ENCODE measurements around the gene HEXIM2. TPM values are rescaled to one million over a fixed set of nuclear protein-coding genes. Genes with fewer than 3 reads are reported as not detected.

Gene HEXIM2
- total RNA-seq, 4 donors from 2014 or later = 1.2 to 10.8 (median 5.9) TPM

GRCh38 chr17:45190503-45191255 is 29.0 kb downstream of the HEXIM2 start:
- no peak for DNase-seq
- no peaks in the 10 kb centered on the region for H3K9me3 ChIP-seq
- no peak overlapping the region for H3K4me3 ChIP-seq
- H3K27me3 ChIP-seq = no peaks in the 10 kb centered on the region
- in situ Hi-C loops (cut with MboI; ENCODE audit: low pct_ligation_motif_present in 1 of 4, low pct_unique_long_range_greater_than_20kb in 1 of 4, low sequenced_read_pairs in 3 of 4) = loop anchor here in 1 of 4 donors (10.0 kb wide), 1 partner anchor 56 kb away; the partner anchor contains the start of genes ACBD4 and PLCD3
- TF ChIP-seq EP300 (IDR thresholded peaks at IDR 0.05; ENCODE audit: low read depth) = no peak
- no peak for TF ChIP-seq POLR2AphosphoS5 (IDR thresholded peaks at IDR 0.05)
- TF ChIP-seq, protein P1, sequence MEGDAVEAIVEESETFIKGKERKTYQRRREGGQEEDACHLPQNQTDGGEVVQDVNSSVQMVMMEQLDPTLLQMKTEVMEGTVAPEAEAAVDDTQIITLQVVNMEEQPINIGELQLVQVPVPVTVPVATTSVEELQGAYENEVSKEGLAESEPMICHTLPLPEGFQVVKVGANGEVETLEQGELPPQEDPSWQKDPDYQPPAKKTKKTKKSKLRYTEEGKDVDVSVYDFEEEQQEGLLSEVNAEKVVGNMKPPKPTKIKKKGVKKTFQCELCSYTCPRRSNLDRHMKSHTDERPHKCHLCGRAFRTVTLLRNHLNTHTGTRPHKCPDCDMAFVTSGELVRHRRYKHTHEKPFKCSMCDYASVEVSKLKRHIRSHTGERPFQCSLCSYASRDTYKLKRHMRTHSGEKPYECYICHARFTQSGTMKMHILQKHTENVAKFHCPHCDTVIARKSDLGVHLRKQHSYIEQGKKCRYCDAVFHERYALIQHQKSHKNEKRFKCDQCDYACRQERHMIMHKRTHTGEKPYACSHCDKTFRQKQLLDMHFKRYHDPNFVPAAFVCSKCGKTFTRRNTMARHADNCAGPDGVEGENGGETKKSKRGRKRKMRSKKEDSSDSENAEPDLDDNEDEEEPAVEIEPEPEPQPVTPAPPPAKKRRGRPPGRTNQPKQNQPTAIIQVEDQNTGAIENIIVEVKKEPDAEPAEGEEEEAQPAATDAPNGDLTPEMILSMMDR (IDR thresholded peaks at IDR 0.05) = no peak
- no peak for TF ChIP-seq POLR2A (IDR thresholded peaks at IDR 0.05)
- intact Hi-C loops (cut with DNase I; ENCODE audit: low total_unique reads) = no loop called here
- WGBS, 2 donors (ENCODE audit: low coverage in 1 of 2) = 61% methylated on average over 11 of the region's 11 CpGs; no CpG with 5 or more reads in 1 of the 2 donors
- H3K4me1 ChIP-seq = no peaks in the 10 kb centered on the region
- H3K36me3 ChIP-seq = no peaks in the 10 kb centered on the region
- no peak overlapping the region for H3K27ac ChIP-seq

DNA sequence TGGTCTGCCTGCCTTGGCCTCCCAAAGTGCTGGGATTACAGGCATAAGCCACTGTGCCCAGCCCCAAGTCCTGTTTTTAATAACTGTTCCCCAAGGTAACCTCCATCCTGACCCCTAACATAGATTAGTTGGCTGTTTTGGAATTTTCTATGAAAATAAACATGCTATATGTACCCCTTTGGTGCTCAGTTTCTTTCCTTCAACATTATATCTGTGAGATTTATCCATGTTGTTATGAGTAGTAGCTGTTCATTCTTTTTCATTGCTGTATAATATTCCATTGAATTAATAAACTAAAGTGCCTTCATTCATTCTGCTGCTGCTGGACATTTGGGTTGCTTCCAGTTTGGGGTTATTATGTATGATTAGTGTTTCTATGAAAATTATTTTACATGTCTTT is 33.7 kb downstream of the HEXIM2 start:
- Histone ChIP-seq H3K4me1 (peaks cover 3 to 13% (median 8%) of the 10 kb centered on the region in 4 donors), H3K4me3 (no peak overlapping the region), H3K36me3 (no peaks in the 10 kb centered on the region), H3K27ac (no peak overlapping the region), H3K9me3 (no peaks in the 10 kb centered on the region), H3K27me3 (no peaks in the 10 kb centered on the region)
- in situ Hi-C loops (cut with MboI; ENCODE audit: low pct_ligation_motif_present in 1 of 4, low pct_unique_long_range_greater_than_20kb in 1 of 4, low sequenced_read_pairs in 3 of 4) (loop anchor here in 3 of 4 donors (5.0 to 10.0 kb wide), 2 partner anchors 58 to 61 kb away; partner anchors contain the start of genes ACBD4 (in 3 of the 3) and PLCD3 (in 1 of the 3)), intact Hi-C loops (cut with DNase I; ENCODE audit: low total_unique reads) (no loop called here)
- no peak for DNase-seq
- TF ChIP-seq EP300 (IDR thresholded peaks at IDR 0.05; ENCODE audit: low read depth) (no peak), POLR2AphosphoS5 (IDR thresholded peaks at IDR 0.05) (no peak), POLR2A (IDR thresholded peaks at IDR 0.05) (no peak)
- TF ChIP-seq, protein P1 (IDR thresholded peaks at IDR 0.05) = no peak

DNA sequence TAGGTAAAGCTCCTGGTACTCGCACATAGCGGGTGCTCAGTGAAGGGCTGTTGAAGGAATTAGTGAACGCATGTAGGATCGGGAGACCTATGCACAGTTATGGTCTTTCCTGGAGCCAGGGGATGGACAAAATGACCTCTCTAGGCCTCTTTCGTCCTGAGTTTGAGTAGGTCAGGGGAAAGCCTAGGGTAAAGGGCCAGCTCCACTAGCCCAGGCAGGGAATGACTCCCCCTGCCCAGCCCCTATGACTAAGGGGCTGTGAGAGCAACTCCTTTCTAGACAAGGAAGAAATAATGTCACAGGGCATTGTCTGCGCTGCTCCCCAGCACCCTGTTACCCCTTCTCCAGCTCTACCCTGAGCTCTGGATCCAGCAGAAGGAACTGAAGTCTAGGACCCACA is 35.4 kb downstream of the HEXIM2 start:
- Histone ChIP-seq H3K4me1 (peaks cover 3 to 13% (median 8%) of the 10 kb centered on the region in 4 donors), H3K36me3 (no peaks in the 10 kb centered on the region), H3K27me3 (no peaks in the 10 kb centered on the region), H3K27ac (peak overlapping the region in 3 of 4 donors; percentile 55 to 70 (median 68)), H3K9me3 (no peaks in the 10 kb centered on the region), H3K4me3 (no peak overlapping the region)
- TF ChIP-seq EP300 (IDR thresholded peaks at IDR 0.05; ENCODE audit: low read depth) (no peak), POLR2AphosphoS5 (IDR thresholded peaks at IDR 0.05) (no peak), POLR2A (IDR thresholded peaks at IDR 0.05) (no peak)
- TF ChIP-seq, protein P1 (IDR thresholded peaks at IDR 0.05) = no peak
- in situ Hi-C loops (cut with MboI; ENCODE audit: low pct_ligation_motif_present in 1 of 4, low pct_unique_long_range_greater_than_20kb in 1 of 4, low sequenced_read_pairs in 3 of 4) = loop anchor here in 3 of 4 donors (5.0 to 10.0 kb wide), 2 partner anchors 60 to 62 kb away; partner anchors contain the start of genes ACBD4 (in 3 of the 3) and PLCD3 (in 1 of the 3)
- intact Hi-C loops (cut with DNase I; ENCODE audit: low total_unique reads) = loop anchor here (1.0 kb wide), 1 partner anchor 48 kb away; no protein-coding TSS in a partner anchor
- 84% methylated on average over 6 of the region's 6 CpGs; no CpG with 5 or more reads in 1 of the 2 donors for WGBS, 2 donors (ENCODE audit: low coverage in 1 of 2)
- no peak for DNase-seq

DNA sequence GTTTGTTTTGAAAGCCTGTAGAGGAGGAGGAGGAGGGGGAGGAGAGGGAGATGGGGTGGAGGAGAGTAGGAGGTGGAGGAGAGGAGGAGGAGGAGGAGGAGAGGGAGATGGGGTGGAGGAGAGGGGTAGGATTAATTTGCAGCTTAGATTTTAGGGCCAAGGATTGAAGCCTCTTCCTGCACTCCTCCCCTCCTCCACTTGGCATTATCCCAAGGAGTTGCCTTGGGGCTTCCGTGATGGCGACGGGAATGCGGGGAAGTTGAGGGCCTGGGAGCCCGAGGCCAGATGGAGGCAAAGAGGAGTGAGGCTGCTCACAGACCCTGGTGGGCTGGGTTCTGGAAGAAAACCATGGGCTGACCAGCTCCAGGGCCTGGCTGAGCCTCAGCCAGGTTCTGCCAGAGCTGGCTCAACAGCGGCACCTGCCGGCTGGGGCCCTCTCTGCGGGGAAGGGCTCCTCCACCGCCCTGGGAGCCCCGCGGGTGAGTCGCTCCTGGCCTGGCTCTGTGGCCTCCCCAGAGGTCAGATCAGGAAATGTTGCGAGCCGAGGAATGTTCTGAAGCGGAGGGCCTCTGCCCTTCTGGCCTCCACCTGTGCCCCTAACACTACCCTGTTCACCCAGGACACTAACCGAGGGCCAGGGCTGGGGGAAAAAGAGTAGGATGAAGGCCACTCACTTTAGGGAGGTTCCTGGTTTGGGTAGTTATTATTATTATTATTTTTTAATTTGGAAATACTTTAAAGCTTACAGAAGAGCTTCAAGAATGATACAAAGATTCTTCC is 36.1 kb downstream of the HEXIM2 start:
- TF ChIP-seq POLR2A (IDR thresholded peaks at IDR 0.05) (no peak), POLR2AphosphoS5 (IDR thresholded peaks at IDR 0.05) (peak in 1 of 3 donors; percentile 52), EP300 (IDR thresholded peaks at IDR 0.05; ENCODE audit: low read depth) (no peak)
- TF ChIP-seq, protein P1 (IDR thresholded peaks at IDR 0.05) = peak; percentile 97 to 100 (median 99)
- no peaks in the 10 kb centered on the region for H3K9me3 ChIP-seq
- no peaks in the 10 kb centered on the region for H3K36me3 ChIP-seq
- peaks cover 3 to 13% (median 8%) of the 10 kb centered on the region in 4 donors for H3K4me1 ChIP-seq
- peak overlapping the region; percentile 50 to 70 (median 62) for H3K27ac ChIP-seq
- no peak overlapping the region for H3K4me3 ChIP-seq
- intact Hi-C loops (cut with DNase I; ENCODE audit: low total_unique reads) = loop anchor here (1.0 kb wide), 1 partner anchor 48 kb away; no protein-coding TSS in a partner anchor
- DNase-seq = peak; percentile 95
- H3K27me3 ChIP-seq = no peaks in the 10 kb centered on the region
- in situ Hi-C loops (cut with MboI; ENCODE audit: low pct_ligation_motif_present in 1 of 4, low pct_unique_long_range_greater_than_20kb in 1 of 4, low sequenced_read_pairs in 3 of 4) = loop anchor here in 3 of 4 donors (5.0 to 10.0 kb wide), 2 partner anchors 60 to 63 kb away; partner anchors contain the start of genes ACBD4 (in 3 of the 3) and PLCD3 (in 1 of the 3)
- WGBS, 2 donors (ENCODE audit: low coverage in 1 of 2) = 3% methylated on average over 14 of the region's 16 CpGs; no CpG with 5 or more reads in 1 of the 2 donors
